Transverse colon (tissue), 4 donors: ENCODE measurements around the gene IL17B. TPM values are rescaled to one million over a fixed set of nuclear protein-coding genes. Genes with fewer than 3 reads are reported as not detected.

Experiments
- DNase-seq: peaks from one replicate; pipeline ENCODE4 v3.0.0-alpha.2; 2019
- H3K27ac ChIP-seq, 4 donors: fragments of 200-600 bp; sonication (generic); 2 replicates each; pipeline ENCODE4 v1.5.1; 2016 to 2018; ENCODE audit warnings: inconsistent platforms in 4 of 4
- H3K27me3 ChIP-seq: fragments of 200-600 bp; sonication (generic); 2 replicates; pipeline ENCODE4 v1.5.1; 2017; ENCODE audit warnings: inconsistent platforms
- H3K36me3 ChIP-seq, 4 donors: fragments of 200-600 bp; sonication (generic); 2 replicates each; pipeline ENCODE4 v1.5.1; 2017 to 2019; ENCODE audit warnings: inconsistent platforms in 4 of 4
- H3K4me1 ChIP-seq, 4 donors: fragments of 200-600 bp; sonication (generic); 2 replicates each; pipeline ENCODE4 v1.5.1; 2017 to 2020; ENCODE audit warnings: inconsistent platforms in 4 of 4
- H3K4me3 ChIP-seq, 4 donors: fragments of 200-600 bp; sonication (generic); 1 replicate in 1 of 4; 2 replicates in 3 of 4; pipeline versions ENCODE4 v1.5.1 to v1.6.1; 2017 to 2019; ENCODE audit warnings: inconsistent platforms in 4 of 4
- H3K9me3 ChIP-seq, 2 donors: fragments of 200-600 bp; sonication (generic); 2 replicates each; pipeline ENCODE4 v1.5.1; 2017 to 2019; ENCODE audit warnings: inconsistent platforms in 2 of 2
- CTCF ChIP-seq, 5 experiments: fragments of 200-600 bp in 3 of 5; fragments of 450-650 bp in 2 of 5; sonication (generic) in 3 of 5; IDR thresholded peaks; 1 replicate in 2 of 5; 2 replicates in 3 of 5; pipeline ENCODE4 v1.5.1; 2016 to 2017; ENCODE audit warnings: antibody characterized with exemption in 5 of 5, inconsistent platforms in 3 of 5, mild to moderate bottlenecking in 2 of 5, moderate library complexity in 1 of 5
- EP300 ChIP-seq: sonication (generic); formaldehyde crosslinking; IDR thresholded peaks from one replicate; pipeline ENCODE4 v1.6.1; 2017; ENCODE audit warnings: antibody characterized with exemption, low read depth
- POLR2A ChIP-seq: fragments of 450-650 bp; IDR thresholded peaks from one replicate; pipeline ENCODE4 v1.6.1; 2016; ENCODE audit warnings: antibody characterized with exemption, mild to moderate bottlenecking, moderate library complexity
- POLR2AphosphoS5 ChIP-seq, 3 donors: sonication (generic); formaldehyde crosslinking; IDR thresholded peaks; one replicate each; pipeline ENCODE4 v1.6.1; 2016; ENCODE audit warnings: antibody characterized with exemption in 3 of 3
- WGBS, 2 donors: methylation state at CpG; one replicate each; pipeline ENCODE4 v1.1.5; 2018; ENCODE audit warnings: low coverage in 1 of 2; 5-methylcytosine and 5-hydroxymethylcytosine counted together
- in situ Hi-C, 4 donors: fragments of 200-750 bp; cut with MboI; loops; one replicate each; pipeline versions ENCODE4 v1.15.0 to v1.15.1; 2017; ENCODE audit warnings: low sequenced_read_pairs in 3 of 4, low pct_ligation_motif_present in 1 of 4, low pct_unique_long_range_greater_than_20kb in 1 of 4
- intact Hi-C: fragments of 100-400 bp; cut with DNase I; formaldehyde crosslinking; loops from one replicate; pipeline ENCODE4 v1.15.1; 2023; ENCODE audit warnings: low total_unique reads
- total RNA-seq, 4 donors: library from RNA; depleted of rRNA; stranded (reverse); fragments of >200 nt; gene quantifications; one replicate each; pipeline ENCODE4 v1.1.0, GENCODE V29; 2016

IL17B gene
- total RNA-seq, 4 donors from 2014 or later = not detected

GRCh38 chr5:149341876-149342275 lies 37.2 kb downstream of the IL17B start:
- TF ChIP-seq POLR2AphosphoS5 (IDR thresholded peaks at IDR 0.05) (no peak), CTCF (IDR thresholded peaks at IDR 0.05) (no peak)
- H3K4me3 ChIP-seq = no peak overlapping the region
- H3K4me1 ChIP-seq = peaks cover 4 to 17% (median 12%) of the 10 kb centered on the region in 4 donors
- H3K27ac ChIP-seq = no peak overlapping the region
- no peaks in the 10 kb centered on the region for H3K9me3 ChIP-seq
- no peaks in the 10 kb centered on the region for H3K36me3 ChIP-seq
- no peak for DNase-seq
- no peaks in the 10 kb centered on the region for H3K27me3 ChIP-seq
- intact Hi-C loops (no loop called here), in situ Hi-C loops (loop anchor here in 1 of 4 donors (25.0 kb wide), 1 partner anchor 220 kb away; the partner anchor contains the start of gene CSNK1A1)

DNA sequence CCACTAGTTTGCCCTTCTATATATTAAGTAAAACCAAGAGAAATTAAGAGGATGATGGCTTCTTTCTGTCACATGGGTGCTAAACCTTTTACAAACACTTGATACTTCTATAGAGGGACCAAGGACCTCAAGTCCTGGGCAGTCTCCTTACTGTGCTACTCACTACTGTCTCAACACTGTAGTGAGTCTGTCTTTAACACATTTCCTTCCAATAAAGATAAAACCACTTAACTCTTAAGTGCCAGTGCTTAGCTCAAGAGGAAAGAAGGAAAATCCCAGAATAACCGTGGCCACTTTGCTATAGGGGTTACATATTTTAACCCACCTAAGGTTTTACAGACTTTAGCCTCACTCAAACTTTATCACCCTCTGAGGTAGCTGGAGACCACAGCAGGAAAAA lies 38.2 kb downstream of the IL17B start:
- Histone ChIP-seq H3K27me3 (no peaks in the 10 kb centered on the region), H3K4me1 (peaks cover 0 to 11% (median 7%) of the 10 kb centered on the region in 4 donors), H3K9me3 (no peaks in the 10 kb centered on the region), H3K36me3 (no peaks in the 10 kb centered on the region), H3K27ac (no peak overlapping the region), H3K4me3 (no peak overlapping the region)
- TF ChIP-seq POLR2A (no peak), POLR2AphosphoS5 (IDR thresholded peaks at IDR 0.05) (no peak), EP300 (no peak), CTCF (IDR thresholded peaks at IDR 0.05) (no peak)
- 75 to 80% methylated on average over 1 of the region's 1 CpG for WGBS, 2 donors
- no peak for DNase-seq
- intact Hi-C loops (no loop called here), in situ Hi-C loops (loop anchor here in 1 of 4 donors (25.0 kb wide), 1 partner anchor 221 kb away; the partner anchor contains the start of gene CSNK1A1)

DNA sequence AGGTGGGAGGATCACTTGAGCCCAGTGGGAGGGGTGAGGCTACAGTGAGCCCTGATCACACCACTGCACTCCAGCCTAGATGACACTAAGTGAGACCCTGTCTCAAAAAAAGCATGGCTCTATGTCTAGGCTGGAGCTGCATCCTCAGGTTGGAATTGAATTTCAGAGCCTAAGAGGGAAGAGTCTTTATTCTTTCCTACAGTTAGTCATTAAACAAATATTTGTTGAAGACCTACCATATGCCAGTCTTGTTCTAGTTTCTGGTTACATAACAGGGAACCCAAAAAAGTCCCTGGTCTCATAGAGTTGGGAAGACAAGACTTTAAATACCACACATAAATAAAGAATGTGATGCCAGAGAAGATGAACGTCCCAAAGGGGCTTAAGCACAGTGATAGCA lies 40.7 kb downstream of the IL17B start:
- WGBS, 2 donors = 79 to 80% methylated on average over 1 of the region's 1 CpG
- Histone ChIP-seq H3K27ac (no peak overlapping the region), H3K36me3 (no peaks in the 10 kb centered on the region), H3K9me3 (no peaks in the 10 kb centered on the region), H3K27me3 (no peaks in the 10 kb centered on the region), H3K4me3 (no peak overlapping the region), H3K4me1 (no peaks in the 10 kb centered on the region)
- TF ChIP-seq POLR2A = no peak
- TF ChIP-seq EP300 = no peak
- no peak for TF ChIP-seq POLR2AphosphoS5 (IDR thresholded peaks at IDR 0.05)
- no peak for TF ChIP-seq CTCF (IDR thresholded peaks at IDR 0.05)
- no peak for DNase-seq
- in situ Hi-C loops (loop anchor here in 1 of 4 donors (25.0 kb wide), 1 partner anchor 224 kb away; the partner anchor contains the start of gene CSNK1A1), intact Hi-C loops (no loop called here)

DNA sequence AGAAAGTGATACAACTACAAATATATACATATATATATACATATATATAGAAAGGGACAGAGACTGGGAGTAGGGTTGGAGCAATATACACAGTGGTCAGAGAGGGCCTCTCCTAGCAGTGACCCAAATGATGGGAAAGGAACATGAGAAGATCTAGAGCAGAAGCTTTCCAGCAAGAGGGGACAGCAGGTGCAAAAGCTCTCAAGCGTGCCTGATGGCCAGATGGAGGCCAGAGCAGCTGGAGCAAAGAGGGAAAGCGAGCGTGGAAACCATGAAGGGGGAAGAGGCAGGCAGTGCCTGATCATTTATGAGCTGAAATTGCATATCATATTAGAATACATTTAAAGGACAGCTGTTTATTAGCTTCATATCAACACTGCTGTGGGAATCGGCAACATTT lies 41.4 kb downstream of the IL17B start:
- H3K27me3 ChIP-seq = no peaks in the 10 kb centered on the region
- no peaks in the 10 kb centered on the region for H3K9me3 ChIP-seq
- intact Hi-C loops = no loop called here
- 93 to 94% methylated on average over 2 to 4 of the region's 4 CpGs for WGBS, 2 donors
- TF ChIP-seq CTCF (IDR thresholded peaks at IDR 0.05) = no peak
- TF ChIP-seq POLR2A = no peak
- no peak for TF ChIP-seq EP300
- no peak for TF ChIP-seq POLR2AphosphoS5 (IDR thresholded peaks at IDR 0.05)
- H3K27ac ChIP-seq = no peak overlapping the region
- no peak overlapping the region for H3K4me3 ChIP-seq
- DNase-seq = no peak
- H3K36me3 ChIP-seq = no peaks in the 10 kb centered on the region
- in situ Hi-C loops = loop anchor here in 1 of 4 donors (25.0 kb wide), 1 partner anchor 225 kb away; the partner anchor contains the start of gene CSNK1A1
- H3K4me1 ChIP-seq = no peaks in the 10 kb centered on the region
